H1 (cell line): ENCODE measurements around the gene POU2F1. TPM values are rescaled to one million over a fixed set of nuclear protein-coding genes. Genes with fewer than 3 reads are reported as not detected.
A peak's percentile ranks its signal among the peaks of the same experiment; 100 is the strongest.

Source experiments
- CTCF ChIA-PET: fragments of 300-600 bp; sonication (Branson Sonifier 250); formaldehyde crosslinking; loops from one replicate; lab custom pipeline; 2021; ENCODE audit not compliant: partially characterized antibody; lab: Charles Lee
- POLR2A ChIA-PET: fragments of 300-600 bp; sonication (Branson Sonifier 250); formaldehyde crosslinking; loops from one replicate; lab custom pipeline; 2021; ENCODE audit warnings: inconsistent platforms; ENCODE audit not compliant: partially characterized antibody; lab: Charles Lee
- DNase-seq, 2 experiments: peaks; one replicate each; pipeline versions ENCODE4 v3.0.0 to v3.0.0-alpha.2; 2010 to 2022; ENCODE audit warnings: low spot score in 2 of 2, low read depth in 1 of 2, mixed read lengths in 1 of 2
- FAIRE-seq: peaks from 2 replicates; lab custom pipeline; 2011; peaks lifted over from hg19 to GRCh38; lab: Jason Lieb, UNC
- H2AFZ ChIP-seq: 2 replicates; pipeline ENCODE4 v1.8.1; 2012; ENCODE audit warnings: low read length, inconsistent platforms
- H2AK5ac ChIP-seq: 2 replicates; pipeline ENCODE4 v1.6.1; 2013; ENCODE audit warnings: low read depth, low read length
- H2BK120ac ChIP-seq: replicated peaks from 2 replicates; pipeline ENCODE3; 2013; ENCODE audit warnings: low read depth, low read length, inconsistent platforms
- H2BK12ac ChIP-seq: 2 replicates; pipeline ENCODE4 v1.6.1; 2013; ENCODE audit warnings: low read depth, low read length
- H2BK15ac ChIP-seq: 2 replicates; pipeline ENCODE4 v1.6.1; 2013; ENCODE audit warnings: low read length
- H2BK20ac ChIP-seq: 2 replicates; pipeline ENCODE4 v1.6.1; 2013; ENCODE audit warnings: low read length
- H2BK5ac ChIP-seq: 2 replicates; pipeline ENCODE4 v1.6.1; 2013; ENCODE audit warnings: low read depth, low read length
- H3K14ac ChIP-seq: 2 replicates; pipeline ENCODE4 v1.6.1; 2013; ENCODE audit warnings: inconsistent platforms; ENCODE audit not compliant: insufficient read length
- H3K18ac ChIP-seq: 2 replicates; pipeline ENCODE4 v1.6.1; 2013; ENCODE audit warnings: low read length; ENCODE audit errors: extremely low read depth
- H3K23ac ChIP-seq: 2 replicates; pipeline ENCODE4 v1.6.1; 2013; ENCODE audit warnings: inconsistent platforms; ENCODE audit not compliant: insufficient read length
- H3K23me2 ChIP-seq: 2 replicates; pipeline ENCODE4 v1.6.1; 2013; ENCODE audit warnings: low read depth, low read length
- H3K27ac ChIP-seq: 2 replicates; pipeline ENCODE4 v1.6.1; 2011; ENCODE audit warnings: low read depth, low read length, inconsistent platforms
- H3K27me3 ChIP-seq, 4 experiments: replicated peaks in 1 of 4; 1 replicate in 1 of 4; 2 replicates in 3 of 4; pipeline versions ENCODE4 v1.6.1 to v1.8.1; 2011 to 2013; ENCODE audit warnings: low read length in 3 of 4, mild to moderate bottlenecking in 3 of 4, inconsistent platforms in 2 of 4, mixed read lengths in 2 of 4, moderate library complexity in 1 of 4; ENCODE audit not compliant: control insufficient read depth in 3 of 4, insufficient read depth in 3 of 4; ENCODE audit errors: extremely low read depth in 1 of 4
- H3K36me3 ChIP-seq, 4 experiments: 2 replicates each; pipeline versions ENCODE4 v1.6.1 to v1.8.1; 2011 to 2013; ENCODE audit warnings: mild to moderate bottlenecking in 4 of 4, low read length in 3 of 4, moderate library complexity in 2 of 4, control low read depth in 1 of 4, inconsistent platforms in 1 of 4; ENCODE audit not compliant: insufficient read depth in 4 of 4, control insufficient read depth in 2 of 4
- H3K4ac ChIP-seq: replicated peaks from 2 replicates; pipeline ENCODE3; 2013; ENCODE audit warnings: low read length, low read depth, mixed read lengths, inconsistent platforms; ENCODE audit not compliant: insufficient read length
- H3K4me1 ChIP-seq, 4 experiments: replicated peaks in 1 of 4; 1 replicate in 1 of 4; 2 replicates in 3 of 4; pipeline versions ENCODE4 v1.6.1 to v1.8.1; 2011 to 2013; ENCODE audit warnings: low read length in 3 of 4, inconsistent platforms in 2 of 4, mixed read lengths in 1 of 4; ENCODE audit not compliant: insufficient read depth in 4 of 4, control insufficient read depth in 3 of 4
- H3K4me2 ChIP-seq, 2 experiments: 2 replicates each; pipeline versions ENCODE4 v1.6.1 to v1.8.1; 2011 to 2013; ENCODE audit warnings: low read depth in 2 of 2, low read length in 2 of 2, control low read depth in 1 of 2, inconsistent platforms in 1 of 2, mild to moderate bottlenecking in 1 of 2; ENCODE audit not compliant: insufficient read depth in 1 of 2
- H3K4me3 ChIP-seq, 4 experiments: fragments of 200-600, 300-600 bp in 1 of 4; sonication (generic), shearing (Covaris generic), sonication (Bioruptor Twin) in 1 of 4; 2 replicates each; pipeline versions ENCODE4 v1.5.1 to v1.8.1; 2011 to 2016; ENCODE audit warnings: low read length in 4 of 4, low read depth in 3 of 4, control low read depth in 2 of 4, inconsistent platforms in 2 of 4, mild to moderate bottlenecking in 2 of 4, mixed read lengths in 1 of 4, moderate library complexity in 1 of 4; ENCODE audit not compliant: insufficient read depth in 2 of 4; ENCODE audit errors: extremely low read depth in 1 of 4
- H3K56ac ChIP-seq: replicated peaks from 2 replicates; pipeline ENCODE3; 2013; ENCODE audit warnings: low read depth, mild to moderate bottlenecking, mixed read lengths, low read length, inconsistent platforms; ENCODE audit not compliant: insufficient read length
- H3K79me1 ChIP-seq: 2 replicates; pipeline ENCODE4 v1.6.1; 2013; ENCODE audit warnings: low read depth, low read length, control low read depth
- H3K79me2 ChIP-seq, 2 experiments: 2 replicates each; pipeline versions ENCODE4 v1.6.1 to v1.8.1; 2012 to 2013; ENCODE audit warnings: low read length in 2 of 2, mild to moderate bottlenecking in 2 of 2, inconsistent platforms in 1 of 2; ENCODE audit not compliant: insufficient read depth in 2 of 2, control insufficient read depth in 1 of 2
- H3K9ac ChIP-seq, 4 experiments: replicated peaks in 1 of 4; 1 replicate in 1 of 4; 2 replicates in 3 of 4; pipeline versions ENCODE4 v1.6.1 to v1.8.1; 2011 to 2013; ENCODE audit warnings: low read depth in 3 of 4, low read length in 3 of 4, control low read depth in 2 of 4, mild to moderate bottlenecking in 2 of 4, moderate library complexity in 2 of 4, inconsistent platforms in 1 of 4; ENCODE audit errors: extremely low read depth in 1 of 4
- H3K9me3 ChIP-seq, 2 experiments: 2 replicates each; pipeline versions ENCODE4 v1.6.1 to v1.8.1; 2012 to 2013; ENCODE audit warnings: mild to moderate bottlenecking in 2 of 2, moderate library complexity in 2 of 2, control low read depth in 1 of 2, inconsistent platforms in 1 of 2, low read depth in 1 of 2, low read length in 1 of 2, mixed read lengths in 1 of 2; ENCODE audit not compliant: insufficient read depth in 2 of 2
- H4K20me1 ChIP-seq, 2 experiments: replicated peaks in 1 of 2; 2 replicates each; pipeline versions ENCODE3 to v1.8.1; 2011 to 2013; ENCODE audit warnings: inconsistent platforms in 2 of 2, low read length in 2 of 2, mild to moderate bottlenecking in 1 of 2; ENCODE audit not compliant: insufficient read depth in 2 of 2, control insufficient read depth in 1 of 2
- H4K5ac ChIP-seq: 2 replicates; pipeline ENCODE4 v1.6.1; 2013; ENCODE audit warnings: low read length, low read depth, mixed read lengths, inconsistent platforms; ENCODE audit not compliant: insufficient read length
- H4K8ac ChIP-seq: 2 replicates; pipeline ENCODE4 v1.8.0; 2013; ENCODE audit warnings: mild to moderate bottlenecking, moderate library complexity, low read length, inconsistent platforms; ENCODE audit not compliant: insufficient read depth; ENCODE audit errors: extremely low read depth
- H4K91ac ChIP-seq: replicated peaks from 2 replicates; pipeline ENCODE3; 2013; ENCODE audit warnings: low read length, mixed read lengths, inconsistent platforms; ENCODE audit not compliant: insufficient read length
- RAD21 ChIP-seq, 2 experiments: IDR thresholded peaks in 1 of 2; conservative IDR thresholded peaks in 1 of 2; 2 replicates each; pipeline ENCODE4 v1.6.1; 2011; ENCODE audit warnings: low read depth in 2 of 2, low read length in 2 of 2, improper control_type of control experiment in 1 of 2, inconsistent platforms in 1 of 2, mild to moderate bottlenecking in 1 of 2, moderate library complexity in 1 of 2
- SAP30 ChIP-seq: fragments of 300-600 bp; sonication (generic); IDR thresholded peaks from 2 replicates; pipeline ENCODE4 v1.7.1; 2012; ENCODE audit warnings: low read length, moderate library complexity, mild to moderate bottlenecking, inconsistent platforms; ENCODE audit not compliant: insufficient read depth, insufficient replicate concordance
- WGBS, 2 experiments: shearing (Covaris generic) in 1 of 2; methylation state at CpG; one replicate each; pipeline versions ENCODE4 v1.1.6 to v1.1.7; 2013 to 2015; ENCODE audit warnings: low lambda C conversion rate in 2 of 2, mixed read lengths in 2 of 2, inconsistent platforms in 1 of 2, low coverage in 1 of 2, missing lambda C conversion rate in 1 of 2; ENCODE audit not compliant: insufficient replicate concordance in 2 of 2, insufficient coverage in 1 of 2, insufficient read length in 1 of 2; ENCODE audit errors: extremely low coverage in 1 of 2, missing lambda C conversion rate in 1 of 2; 5-methylcytosine and 5-hydroxymethylcytosine counted together
- polyA plus RNA-seq, 7 experiments: library from polyadenylated mRNA; depleted of rRNA in 3 of 7; stranded (reverse) in 5 of 7; unstranded in 2 of 7; fragments of >200 nt in 5 of 7; fragments of 200-250 nt in 2 of 7; gene quantifications; 1 replicate in 5 of 7; 2 replicates in 1 of 7; 4 replicates in 1 of 7; pipeline versions ENCODE4 v1.2.1 to v1.2.3, GENCODE V29; 2011 to 2013; ENCODE audit warnings: missing spikeins in 2 of 7, mixed read lengths in 2 of 7
- total RNA-seq: library from RNA; stranded (reverse); fragmentation: NEBNext Ultra II Directional; extraction: Animal tissue kit (Norgen Biotek cat#: 25700); gene quantifications from 2 replicates; pipeline ENCODE4 v1.2.1, GENCODE V29; 2021

POU2F1 gene
- total and polyA plus RNA-seq, 2 of the 8 experiments (the other 6 are each of a cell fraction or from before 2014, with no cell fraction given), result 37.0 to 57.2 TPM

GRCh38 chr1:167225920-167226319 is 5.2 kb downstream of the POU2F1 start:
- Histone ChIP-seq H4K91ac (no peak overlapping the region), H2AK5ac (no peak overlapping the region), H3K56ac (no peak overlapping the region), H3K9me3 (no peaks in the 10 kb centered on the region), H3K79me1 (no peaks in the 10 kb centered on the region), H3K18ac (no peak overlapping the region), H3K4me2 (peak overlapping the region; percentile 26 to 58), H2BK15ac (no peak overlapping the region), H3K27ac (no peak overlapping the region), H3K14ac (no peak overlapping the region), H2BK20ac (no peak overlapping the region), H3K4me3 (peak overlapping the region in 1 of 4 experiments; percentile 37; a peak in 2 of 8 replicates), H3K79me2 (peaks cover 50 to 90% of the 10 kb centered on the region in 2 experiments), H2BK5ac (no peak overlapping the region), H3K23me2 (no peaks in the 10 kb centered on the region; the same call in 1 of the 2 replicates), H3K36me3 (no peaks in the 10 kb centered on the region), H3K9ac (no peak overlapping the region), H3K27me3 (no peaks in the 10 kb centered on the region), H4K20me1 (peaks cover 6 to 16% of the 10 kb centered on the region in 2 experiments), H2AFZ (no peak overlapping the region), H3K4ac (no peak overlapping the region), H4K8ac (no peak overlapping the region), H2BK12ac (no peak overlapping the region), H2BK120ac (no peak overlapping the region), H3K23ac (no peak overlapping the region), H4K5ac (no peak overlapping the region), H3K4me1 (peaks cover 0 to 40% (median 8%) of the 10 kb centered on the region in 4 experiments; a peak in 5 of 7 replicates)
- POLR2A ChIA-PET, result interaction anchor here (1.2 kb wide), 1 partner anchor 11 kb away, joined by 4 read pairs; no protein-coding TSS in a partner anchor
- WGBS, 2 experiments, result 6% methylated on average over 2 of the region's 2 CpGs; no CpG with 5 or more reads in 1 of the 2 experiments
- TF ChIP-seq RAD21 (IDR thresholded peaks at IDR 0.05 in 1 of 2, conservative IDR thresholded peaks at IDR 0.05 in 1 of 2; ENCODE audit: low read depth in 2 of 2, low read length in 2 of 2), result peak in 1 of 2 experiments; percentile 5; a peak in 1 of 4 replicates
- TF ChIP-seq SAP30, result no peak
- no peak for DNase-seq
- CTCF ChIA-PET, result no interaction called here
- FAIRE-seq, result peak; percentile 39
